HG03095 (cell line): ENCODE measurements around the gene RAB3C.
A peak's percentile ranks its signal among the peaks of the same experiment; 100 is the strongest.

Source experiments
- ATAC-seq: cut with Tn5 transposase; IDR thresholded peaks from one replicate; pipeline ENCODE4 v1.9.1; 2021; ENCODE audit warnings: moderate library complexity; ENCODE audit not compliant: unreplicated experiment

The RAB3C gene

DNA sequence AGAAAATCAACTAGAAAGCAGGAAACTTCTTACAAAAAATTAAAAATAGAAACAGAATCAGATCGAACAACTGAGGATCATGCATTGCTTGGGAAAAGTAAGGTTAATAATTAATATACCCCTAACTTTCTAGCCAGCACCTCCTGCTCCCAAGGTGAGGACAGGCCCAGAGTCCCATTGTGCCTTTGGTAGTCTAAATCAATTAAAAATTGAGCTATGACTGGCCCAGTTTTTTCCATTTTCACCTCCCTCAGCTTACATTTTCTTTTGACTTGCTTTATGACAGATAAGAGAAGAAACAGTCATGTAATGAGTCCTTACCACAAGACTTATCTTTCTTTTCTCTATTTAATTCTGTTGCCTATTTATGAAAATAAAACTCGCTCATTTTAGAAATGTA is 182.2 kb downstream of the RAB3C start:
- no peak for ATAC-seq

DNA sequence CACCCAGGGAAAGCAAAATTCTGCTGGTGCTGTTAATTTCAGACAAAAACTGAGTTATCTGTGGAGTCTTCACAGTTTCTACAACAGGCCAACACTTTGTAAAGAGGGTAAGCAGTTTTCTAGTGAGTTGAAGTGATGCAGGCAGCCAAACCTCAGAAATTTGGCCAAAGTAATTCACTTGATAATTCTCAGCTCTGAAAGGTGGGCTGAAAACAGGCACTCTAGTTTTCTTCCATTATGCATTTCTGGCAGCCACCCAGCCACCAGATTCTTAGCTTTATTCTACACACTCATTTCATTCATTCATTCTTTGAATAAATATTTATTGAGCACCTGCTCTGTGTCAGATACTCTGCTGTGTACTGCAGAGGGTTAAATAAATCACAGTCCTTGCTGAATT is 184.2 kb downstream of the RAB3C start:
- ATAC-seq: no peak

DNA sequence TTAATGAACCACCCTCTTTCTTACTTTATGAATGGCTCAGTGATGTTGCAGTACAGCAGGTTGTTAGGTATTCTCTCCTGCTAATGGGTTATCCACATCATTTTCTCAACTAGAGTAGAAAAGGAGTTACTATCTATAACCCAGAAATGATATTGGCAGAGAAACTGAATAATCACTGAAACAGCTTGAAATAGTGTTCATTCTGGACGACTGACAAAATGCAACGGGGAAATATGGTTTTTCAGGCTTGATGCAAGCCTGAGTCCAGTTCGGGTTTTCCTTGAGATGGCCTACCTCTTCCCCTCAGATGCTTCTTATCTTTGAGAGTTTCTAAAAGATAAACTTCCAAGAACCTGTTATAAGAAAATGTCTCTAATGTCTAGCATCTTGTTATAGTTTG is 187.3 kb downstream of the RAB3C start:
- ATAC-seq: no peak

DNA sequence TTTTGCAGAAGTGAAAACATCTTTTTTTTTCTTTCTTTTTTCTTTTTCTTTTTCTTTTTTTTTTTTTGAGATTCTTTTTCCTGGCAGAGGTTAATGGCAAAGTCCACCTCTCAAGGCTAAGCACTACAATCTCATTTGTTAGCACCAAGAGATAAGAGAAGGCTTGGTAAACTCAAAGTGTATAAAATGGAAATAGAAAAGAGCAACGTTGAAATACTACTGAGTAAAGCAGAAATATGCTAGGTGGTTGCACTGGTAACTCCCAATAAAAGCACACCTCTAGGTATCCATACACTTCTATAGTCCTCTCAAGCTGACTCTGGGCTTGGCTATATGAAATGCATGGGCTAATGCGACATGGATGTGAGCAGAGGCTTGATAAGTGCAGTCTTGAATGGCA is 188.9 kb downstream of the RAB3C start:
- no peak for ATAC-seq

DNA sequence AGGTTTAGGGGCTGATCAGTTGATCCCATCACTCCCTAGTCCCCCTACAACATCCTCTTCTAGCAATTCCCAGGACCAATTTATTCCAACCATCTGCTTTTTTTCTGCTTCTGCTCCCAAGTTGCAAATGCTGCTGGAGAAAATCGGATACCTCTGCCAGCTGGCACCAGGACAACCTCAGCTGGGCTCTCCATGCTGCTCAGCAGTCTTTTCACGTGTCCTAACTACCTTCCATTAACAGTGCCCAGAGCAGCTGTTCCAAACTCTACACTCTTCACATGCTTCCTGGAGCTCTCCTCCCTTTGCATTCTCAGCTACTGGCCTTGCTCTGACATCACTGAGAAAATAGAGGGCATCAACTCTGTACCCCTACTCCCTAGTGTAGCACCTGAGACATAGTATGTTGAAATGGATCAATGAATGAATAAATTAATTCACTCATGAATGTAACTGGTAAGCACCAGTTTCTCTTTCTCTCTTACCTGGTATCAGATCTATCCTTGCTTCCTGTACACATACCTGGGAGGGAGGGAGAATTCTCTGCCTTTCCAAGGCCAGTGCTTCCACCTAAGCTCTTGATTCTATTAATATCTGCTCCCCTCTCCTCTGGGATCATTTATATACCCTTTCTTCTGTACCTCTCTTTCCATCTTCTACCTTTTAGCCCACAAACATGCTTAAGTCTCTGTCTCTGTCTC is 191.0 kb downstream of the RAB3C start:
- no peak for ATAC-seq

DNA sequence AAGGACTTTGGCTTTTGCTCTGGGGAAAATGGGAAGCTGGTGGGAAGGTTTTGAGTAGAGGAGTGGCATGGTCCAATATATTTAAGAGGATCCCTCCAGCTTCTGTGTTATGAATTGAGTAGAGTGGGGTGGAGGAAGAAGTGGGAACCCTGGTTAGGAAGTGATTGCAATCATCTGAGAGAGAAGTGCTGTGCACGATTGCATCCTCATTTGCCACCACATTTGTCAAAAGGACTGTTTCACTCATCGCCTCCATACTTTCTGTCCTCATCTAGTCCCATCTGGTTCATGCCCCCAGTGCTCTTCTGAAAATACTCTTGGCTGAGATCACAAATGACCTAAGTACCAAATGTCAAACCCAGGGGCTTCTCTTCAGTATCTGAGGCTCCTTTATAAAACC is 192.1 kb downstream of the RAB3C start:
- ATAC-seq: no peak

DNA sequence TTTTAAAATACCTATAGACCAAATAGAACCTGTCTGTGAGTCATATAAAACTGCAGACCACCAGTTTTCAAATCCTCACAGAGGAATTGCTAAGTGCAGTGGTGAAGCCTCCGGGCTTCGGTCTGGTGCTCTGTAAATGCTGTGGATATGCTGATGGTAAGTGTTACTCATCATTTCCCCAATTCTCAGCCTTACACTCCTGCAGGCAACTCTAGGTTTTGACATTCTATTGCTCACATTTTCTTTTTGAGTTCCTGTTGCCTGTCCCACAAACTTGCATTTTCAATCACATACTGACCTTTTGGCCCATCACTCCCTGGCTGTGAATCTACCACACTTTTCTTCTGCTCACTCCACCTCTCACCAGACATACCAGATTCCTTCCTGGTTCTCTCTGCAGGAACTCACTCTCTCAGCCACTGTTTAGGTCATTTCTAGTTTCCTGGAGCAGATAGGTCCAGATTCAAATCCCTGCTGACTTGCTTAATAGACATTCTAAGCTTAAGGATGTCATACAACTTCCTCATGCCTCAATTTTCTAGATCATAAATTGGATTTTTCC is 192.9 kb downstream of the RAB3C start:
- ATAC-seq: peak; percentile 82

DNA sequence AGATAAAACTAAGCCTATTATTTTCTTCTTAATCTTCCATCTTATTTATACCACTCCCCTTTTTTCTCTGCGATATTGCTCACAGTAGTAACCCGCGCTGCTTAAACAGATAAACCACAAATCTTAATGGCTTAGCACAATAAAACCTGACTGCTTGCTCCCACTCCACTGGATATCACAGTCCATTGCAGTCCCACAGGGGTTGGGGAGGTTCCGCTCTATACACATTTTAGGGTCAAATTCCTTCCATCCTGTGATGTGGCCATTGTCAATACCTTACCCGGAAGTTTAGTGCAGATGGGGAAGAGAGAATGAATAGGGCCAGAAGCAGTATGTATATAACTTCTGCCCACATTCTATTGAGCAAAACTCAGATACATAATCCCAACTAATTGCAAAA is 193.7 kb downstream of the RAB3C start:
- ATAC-seq: no peak

DNA sequence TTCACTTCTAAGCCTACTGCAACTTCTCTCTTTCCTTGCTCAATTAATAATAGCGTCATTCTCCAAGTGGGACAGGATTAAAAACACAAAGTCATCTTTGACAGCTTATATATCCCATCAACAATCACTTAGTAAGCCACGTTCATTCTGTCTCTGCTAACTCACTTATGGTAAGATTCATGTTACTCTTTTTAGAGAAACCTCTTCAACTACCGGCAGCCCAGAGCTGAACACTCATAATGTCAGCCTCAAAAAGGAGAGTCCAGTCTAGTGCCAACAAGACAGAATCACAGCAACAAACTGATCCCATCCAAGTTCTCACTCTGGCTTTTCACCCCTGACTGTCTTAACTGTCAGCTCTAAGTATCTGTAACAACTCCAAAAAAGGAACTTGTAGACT is 196.0 kb downstream of the RAB3C start:
- no peak for ATAC-seq

DNA sequence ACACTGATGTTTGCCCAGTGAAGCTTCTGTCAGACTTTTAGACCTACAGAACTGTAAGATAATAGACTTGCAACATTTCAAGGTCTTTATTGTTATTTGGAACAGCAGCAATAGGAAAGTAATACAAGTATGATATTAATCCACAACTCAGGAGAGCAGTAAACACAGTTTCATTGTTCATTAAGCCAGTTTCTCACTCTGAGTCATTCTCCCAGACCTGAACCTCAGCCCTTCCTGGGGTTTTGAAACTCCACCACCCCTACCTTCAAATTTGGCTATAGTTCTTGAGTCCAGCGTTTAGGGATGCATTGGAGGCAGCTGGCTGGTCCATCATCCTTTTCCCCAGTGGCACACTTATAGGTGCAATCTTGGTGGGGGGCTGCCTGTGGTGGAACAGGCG is 203.2 kb downstream of the RAB3C start:
- ATAC-seq: peak; percentile 58

DNA sequence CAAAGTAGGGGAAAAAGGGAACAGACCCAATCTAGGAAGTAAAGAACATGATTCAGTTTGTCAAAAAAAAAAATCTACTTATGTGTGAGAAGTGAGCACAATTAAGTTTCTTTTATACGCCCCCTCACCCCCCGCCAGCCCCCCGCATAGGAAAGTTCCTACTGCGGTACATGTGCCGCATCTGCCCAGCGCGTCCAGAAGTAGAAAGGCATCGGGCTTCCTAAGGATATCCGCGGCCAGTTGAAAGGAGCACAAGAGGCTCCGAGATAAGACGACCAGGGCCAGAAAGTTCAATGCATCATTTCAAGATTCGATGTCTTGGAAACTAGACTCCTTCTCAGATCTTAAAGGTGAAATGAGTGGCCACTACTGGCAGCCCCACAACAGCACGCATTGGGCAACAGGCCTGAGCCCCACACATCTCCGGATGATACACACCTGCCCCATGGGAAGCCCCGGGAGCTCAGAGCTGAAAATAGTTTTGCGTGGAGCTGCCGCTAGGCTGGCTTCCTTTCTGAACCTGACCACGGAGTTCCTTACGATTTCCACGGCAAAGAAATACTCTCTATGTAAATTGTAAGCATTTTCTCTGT is 203.9 kb downstream of the RAB3C start:
- ATAC-seq: peak; percentile 62

DNA sequence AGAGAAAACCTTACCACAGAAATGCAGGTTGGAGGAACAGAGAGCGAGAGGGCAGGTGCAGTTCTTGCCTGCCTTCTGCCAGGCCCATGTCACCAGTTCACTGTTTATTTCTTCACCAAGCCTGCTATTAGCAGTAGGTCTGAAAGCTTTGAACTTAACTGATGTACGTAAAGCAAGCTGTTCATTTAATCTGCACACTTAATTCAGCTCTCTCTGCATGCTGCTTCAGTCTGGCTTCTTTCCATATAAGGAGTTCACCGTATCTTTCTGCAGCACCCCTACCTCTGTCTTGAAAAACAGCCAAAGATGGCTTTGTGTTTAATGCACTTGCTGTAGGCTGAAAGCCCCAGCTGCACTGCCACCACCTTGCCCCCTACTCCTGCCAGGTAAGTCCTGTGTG is 205.1 kb downstream of the RAB3C start:
- no peak for ATAC-seq

DNA sequence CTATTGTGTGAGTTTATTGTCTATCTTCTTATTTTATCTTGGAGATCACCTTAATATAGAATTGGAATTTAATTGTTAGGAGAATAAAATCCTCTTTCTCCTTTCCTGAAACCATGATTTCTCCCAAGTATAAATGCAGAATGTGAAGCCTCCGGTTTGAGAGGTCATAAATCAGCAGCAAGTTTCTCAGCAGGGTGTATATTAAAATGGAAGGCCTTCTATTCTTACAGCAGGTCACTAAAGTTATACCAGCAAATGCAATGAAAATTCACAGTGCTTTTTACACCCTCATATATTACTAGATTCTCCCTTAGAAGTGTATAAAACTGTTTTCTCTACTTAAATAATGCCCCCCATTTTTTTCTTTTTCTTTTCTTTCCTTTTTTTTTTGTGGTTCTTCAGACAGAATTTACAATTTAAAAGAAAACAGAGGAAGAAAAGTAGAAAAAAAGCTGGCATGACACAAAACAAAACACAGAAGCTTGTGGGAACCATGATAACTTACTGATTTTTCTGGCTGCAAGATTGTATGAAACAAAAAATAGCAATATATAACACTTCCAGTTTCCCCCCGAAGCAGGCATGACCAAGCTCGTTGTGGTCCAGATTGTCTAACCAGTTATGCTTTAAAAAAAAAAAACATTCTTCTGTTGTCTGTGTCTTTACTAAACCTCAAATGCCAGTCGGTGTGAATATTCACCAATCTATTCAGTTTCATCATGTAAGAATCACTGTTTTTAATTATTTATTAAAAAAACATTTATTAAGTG is 211.2 kb downstream of the RAB3C start:
- ATAC-seq: peak; percentile 38

DNA sequence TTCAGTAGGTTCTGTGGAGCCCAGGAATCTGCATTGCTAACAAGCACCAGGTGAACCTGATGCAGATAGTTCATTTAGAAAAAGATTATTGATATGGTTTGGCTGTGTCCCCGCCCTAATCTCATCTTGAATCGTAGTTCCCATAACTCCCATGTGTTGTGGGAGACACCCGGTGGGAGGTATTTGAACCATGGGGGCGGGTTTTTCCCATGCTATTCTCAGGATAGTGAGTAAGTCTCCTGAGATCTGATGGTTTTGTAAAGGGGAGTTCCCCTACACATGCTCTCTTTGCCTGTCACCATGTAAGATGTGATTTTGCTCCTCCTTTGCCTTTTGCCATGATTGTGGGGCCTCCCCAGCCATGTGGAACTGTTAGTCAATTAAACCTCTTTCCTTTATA is 212.0 kb downstream of the RAB3C start:
- peak; percentile 39 for ATAC-seq

DNA sequence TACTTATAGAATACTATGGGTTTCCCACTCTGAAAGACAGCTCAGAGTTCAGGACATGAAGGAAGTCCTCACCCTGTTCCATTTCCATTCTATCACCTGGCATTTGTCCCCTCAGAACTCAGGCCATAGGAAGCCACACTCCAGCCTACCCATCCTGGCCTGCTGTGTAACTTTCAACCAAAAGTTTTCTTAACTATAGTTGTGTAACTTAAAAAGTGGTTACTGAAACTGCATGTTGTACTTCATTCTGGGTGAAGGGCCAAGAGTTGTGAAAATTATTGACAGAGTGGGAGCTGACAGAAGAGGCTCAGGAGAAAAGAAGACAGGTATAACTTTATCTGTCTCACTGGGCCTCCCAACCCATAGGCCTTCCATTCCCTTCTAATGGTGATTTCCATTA is 212.5 kb downstream of the RAB3C start:
- peak; percentile 31 for ATAC-seq

DNA sequence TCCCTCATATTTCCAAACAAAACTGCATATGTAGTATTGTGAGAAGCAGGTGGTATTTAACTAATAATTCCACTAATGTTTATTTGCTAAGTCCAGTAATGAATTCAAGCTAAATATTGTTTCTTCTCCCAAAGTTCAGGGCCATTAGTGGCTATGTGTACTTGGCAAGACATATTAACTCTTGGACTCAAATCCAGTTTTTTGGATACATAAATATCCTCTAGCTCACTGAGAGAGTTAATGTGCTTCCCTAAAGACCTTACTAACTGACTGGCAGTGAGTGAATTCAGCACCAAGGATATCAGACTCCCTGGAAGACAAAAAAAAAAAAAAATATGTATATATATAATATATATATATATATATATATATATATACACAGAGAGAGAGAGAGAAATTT is 214.1 kb downstream of the RAB3C start:
- no peak for ATAC-seq

DNA sequence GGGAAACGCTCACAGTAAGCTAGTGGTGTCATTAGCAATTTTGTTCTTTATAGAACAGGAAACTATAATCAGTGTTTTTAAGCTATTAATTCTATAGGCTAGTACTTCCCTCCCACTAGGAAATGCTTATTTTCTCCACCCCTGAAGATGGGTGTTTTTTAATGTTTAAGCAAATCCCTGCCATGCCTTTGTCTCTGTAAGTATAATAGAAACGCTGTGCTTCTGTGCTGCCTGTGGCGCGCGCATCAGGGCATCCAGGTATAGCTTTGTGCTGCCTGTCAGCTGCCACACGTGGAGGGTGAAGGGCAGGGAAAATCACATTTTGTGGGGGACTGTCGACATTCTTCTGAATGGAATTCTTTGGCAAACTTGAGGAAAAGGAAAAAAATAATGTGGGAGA is 217.5 kb downstream of the RAB3C start:
- ATAC-seq: no peak

DNA sequence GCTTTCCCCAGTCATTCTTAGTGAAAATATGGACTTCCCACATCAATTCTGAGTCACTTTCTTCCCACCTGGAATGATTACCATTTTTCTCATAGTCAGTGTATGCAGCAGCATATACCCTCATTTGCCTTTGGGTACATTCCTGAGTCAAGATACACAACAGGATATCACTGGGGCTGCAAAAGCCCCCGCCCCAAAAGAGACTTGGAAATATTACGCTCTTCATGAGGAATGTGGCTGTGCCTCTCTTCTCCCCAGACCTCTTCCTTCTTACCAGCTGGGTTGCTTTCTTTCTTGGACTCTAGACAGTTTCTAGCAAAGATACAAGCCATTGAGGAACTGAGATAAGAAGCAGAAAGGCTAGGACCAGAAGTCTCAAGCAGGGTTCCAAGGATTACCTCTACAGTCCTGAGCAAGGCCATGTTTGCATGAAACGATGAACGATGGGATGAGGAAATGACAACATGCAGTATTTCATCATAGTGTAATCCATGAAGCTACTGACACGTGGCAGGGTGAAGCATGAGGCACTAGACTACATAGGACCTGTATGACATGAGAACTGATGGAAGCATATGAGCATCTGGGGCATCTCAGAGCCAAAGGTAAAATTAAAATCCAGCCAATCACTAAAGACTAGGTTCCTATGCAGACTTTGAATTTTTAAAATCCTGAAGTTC is 218.1 kb downstream of the RAB3C start:
- no peak for ATAC-seq

DNA sequence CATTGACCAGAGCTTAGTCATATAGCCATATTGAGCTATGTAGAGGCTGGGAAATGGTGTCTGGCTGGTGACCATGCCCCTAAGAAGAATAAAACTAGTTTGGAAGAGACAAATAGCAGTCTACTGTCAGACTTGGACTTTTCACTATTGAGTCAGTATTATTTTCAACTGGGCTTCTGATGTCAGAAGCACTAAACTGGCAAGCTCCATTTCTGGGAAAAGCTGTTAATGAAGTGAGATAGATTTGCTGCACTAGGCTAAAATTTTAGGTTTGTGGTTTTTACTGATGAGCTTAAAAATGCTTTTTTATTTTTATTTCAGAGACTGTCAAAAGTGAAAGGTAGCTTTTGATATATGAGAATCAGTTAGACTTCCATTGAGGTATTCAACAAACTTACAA is 220.2 kb downstream of the RAB3C start:
- ATAC-seq: no peak

DNA sequence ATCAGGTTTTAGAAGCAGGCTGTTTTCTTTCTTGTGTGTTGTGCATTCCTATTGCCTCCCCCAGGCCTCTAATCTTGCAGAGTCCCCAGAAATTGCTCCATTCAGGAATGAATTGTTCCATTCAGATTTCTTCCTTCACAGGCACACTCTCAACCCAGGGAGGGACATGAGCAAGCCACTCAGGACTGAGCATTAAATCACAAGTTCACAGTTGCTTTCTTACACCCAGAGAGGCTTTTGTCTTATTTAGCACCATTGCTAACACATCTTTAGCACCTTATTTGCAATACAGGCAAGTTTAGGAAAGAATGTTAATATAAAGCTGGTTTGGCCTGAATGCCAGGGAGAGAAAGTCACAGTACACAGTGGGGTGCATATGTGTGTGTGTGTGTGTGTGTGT is 221.4 kb downstream of the RAB3C start:
- ATAC-seq: no peak

DNA sequence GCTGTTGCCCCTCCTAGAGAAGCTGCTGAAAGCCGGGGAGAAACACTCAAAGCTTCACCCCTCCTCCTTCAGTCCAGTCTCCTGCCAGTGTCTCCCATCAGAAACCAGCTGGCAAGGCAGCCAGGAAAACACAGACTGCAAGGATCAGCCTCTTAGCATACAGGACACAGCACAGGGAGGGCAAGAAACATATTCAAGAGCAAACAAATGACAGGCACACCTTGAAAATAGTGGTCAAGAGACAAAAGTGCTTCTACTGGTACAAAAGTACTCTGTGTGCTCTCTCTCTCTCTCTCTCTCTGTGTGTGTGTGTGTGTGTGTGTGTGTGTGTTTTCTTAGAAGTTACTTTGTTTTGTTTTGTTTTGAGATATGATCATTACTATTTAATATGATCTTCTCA is 227.2 kb downstream of the RAB3C start:
- ATAC-seq: no peak
